Measurements from ENCODE around the gene CES2.
"Not testable (repeated sequence)": the region's sequence is repeated elsewhere in the genome, so short reads cannot be mapped to it uniquely, and the experiment has no call there.

Gene CES2

GRCh38 chr16:66952430-66953110 lies 17.3 kb downstream of the CES2 start:
- peaks cover 9% of the 10 kb centered on the region for H3K9me3 Mint-ChIP-seq
- H3K27me3 Mint-ChIP-seq (ENCODE audit: low read depth) = peaks cover 43% of the 10 kb centered on the region
- no peak overlapping the region for H3K4me3 Mint-ChIP-seq
- no peak for DNase-seq (ENCODE audit: low spot score)
- no peak overlapping the region for H3K27ac Mint-ChIP-seq
- H3K36me3 Mint-ChIP-seq (ENCODE audit: low read depth) = no peaks in the 10 kb centered on the region
- H3K4me1 Mint-ChIP-seq (ENCODE audit: low read depth) = peaks cover 17% of the 10 kb centered on the region

GRCh38 chr16:66953462-66954096 lies 18.3 kb downstream of the CES2 start:
- Mint-ChIP-seq H3K4me1 (ENCODE audit: low read depth) (peaks cover 17% of the 10 kb centered on the region), H3K36me3 (ENCODE audit: low read depth) (no peaks in the 10 kb centered on the region), H3K4me3 (no peak overlapping the region), H3K27ac (no peak overlapping the region), H3K27me3 (ENCODE audit: low read depth) (peaks cover 37% of the 10 kb centered on the region), H3K9me3 (peaks cover 9% of the 10 kb centered on the region)
- DNase-seq (ENCODE audit: low spot score) = no peak

GRCh38 chr16:66954097-66954659 lies 18.9 kb downstream of the CES2 start:
- no peaks in the 10 kb centered on the region for H3K36me3 Mint-ChIP-seq (ENCODE audit: low read depth)
- no peak overlapping the region for H3K4me3 Mint-ChIP-seq
- peaks cover 31% of the 10 kb centered on the region for H3K27me3 Mint-ChIP-seq (ENCODE audit: low read depth)
- H3K27ac Mint-ChIP-seq = no peak overlapping the region
- peak; percentile 67 for DNase-seq (ENCODE audit: low spot score)
- H3K4me1 Mint-ChIP-seq (ENCODE audit: low read depth) = peaks cover 20% of the 10 kb centered on the region
- peaks cover 9% of the 10 kb centered on the region for H3K9me3 Mint-ChIP-seq

- peaks cover 19% of the 10 kb centered on the region for H3K27me3 Mint-ChIP-seq (ENCODE audit: low read depth)
- DNase-seq (ENCODE audit: low spot score); H3K36me3 Mint-ChIP-seq (ENCODE audit: low read depth); H3K27ac Mint-ChIP-seq; H3K9me3 Mint-ChIP-seq; H3K4me3 Mint-ChIP-seq: not testable (repeated sequence)
- H3K4me1 Mint-ChIP-seq (ENCODE audit: low read depth) = peaks cover 17% of the 10 kb centered on the region
Observed at GRCh38 chr16:66955363-66956153, 20.2 kb downstream of the CES2 start.

- H3K4me1 Mint-ChIP-seq (ENCODE audit: low read depth) = peaks cover 19% of the 10 kb centered on the region
- peaks cover 15% of the 10 kb centered on the region for H3K27me3 Mint-ChIP-seq (ENCODE audit: low read depth)
- not testable (repeated sequence) for H3K9me3 Mint-ChIP-seq; DNase-seq (ENCODE audit: low spot score); H3K4me3 Mint-ChIP-seq; H3K36me3 Mint-ChIP-seq (ENCODE audit: low read depth); H3K27ac Mint-ChIP-seq
Observed at GRCh38 chr16:66956154-66956457, 20.8 kb downstream of the CES2 start.

GRCh38 chr16:66958857-66959703 lies 23.8 kb downstream of the CES2 start:
- Mint-ChIP-seq H3K4me3 (no peak overlapping the region), H3K27me3 (ENCODE audit: low read depth) (no peaks in the 10 kb centered on the region), H3K36me3 (ENCODE audit: low read depth) (no peaks in the 10 kb centered on the region), H3K27ac (peak overlapping the region; percentile 53), H3K9me3 (no peaks in the 10 kb centered on the region), H3K4me1 (ENCODE audit: low read depth) (peaks cover 25% of the 10 kb centered on the region)
- DNase-seq (ENCODE audit: low spot score) = no peak

GRCh38 chr16:66959704-66960161 lies 24.4 kb downstream of the CES2 start:
- Mint-ChIP-seq H3K4me1 (ENCODE audit: low read depth) (peaks cover 25% of the 10 kb centered on the region), H3K9me3 (no peaks in the 10 kb centered on the region), H3K27me3 (ENCODE audit: low read depth) (no peaks in the 10 kb centered on the region), H3K4me3 (no peak overlapping the region), H3K27ac (no peak overlapping the region), H3K36me3 (ENCODE audit: low read depth) (no peaks in the 10 kb centered on the region)
- no peak for DNase-seq (ENCODE audit: low spot score)

- Mint-ChIP-seq H3K4me3 (no peak overlapping the region), H3K4me1 (ENCODE audit: low read depth) (peaks cover 25% of the 10 kb centered on the region), H3K27me3 (ENCODE audit: low read depth) (no peaks in the 10 kb centered on the region), H3K9me3 (no peaks in the 10 kb centered on the region), H3K27ac (no peak overlapping the region), H3K36me3 (ENCODE audit: low read depth) (no peaks in the 10 kb centered on the region)
- DNase-seq (ENCODE audit: low spot score) = no peak
Observed at GRCh38 chr16:66960270-66960669, 25.0 kb downstream of the CES2 start.

GRCh38 chr16:66961065-66961744 lies 25.9 kb downstream of the CES2 start, which contains the start of gene CES3:
Gene CES3, plus strand, starts transcription at chr16:66961266. Its CDS starts 42 bp downstream, at chr16:66961308.
- Mint-ChIP-seq H3K9me3 (no peaks in the 10 kb centered on the region), H3K27me3 (ENCODE audit: low read depth) (no peaks in the 10 kb centered on the region), H3K27ac (peak within 1 kb of the TSS; percentile 76), H3K4me1 (ENCODE audit: low read depth) (peaks cover 25% of the 10 kb centered on the region), H3K36me3 (ENCODE audit: low read depth) (no peaks in the 10 kb centered on the region), H3K4me3 (peak within 1 kb of the TSS; percentile 82)
- DNase-seq (ENCODE audit: low spot score) = peak; percentile 70

- Mint-ChIP-seq H3K9me3 (no peaks in the 10 kb centered on the region), H3K36me3 (ENCODE audit: low read depth) (no peaks in the 10 kb centered on the region), H3K4me3 (peak overlapping the region; percentile 82), H3K27me3 (ENCODE audit: low read depth) (no peaks in the 10 kb centered on the region), H3K27ac (peak overlapping the region; percentile 76), H3K4me1 (ENCODE audit: low read depth) (peaks cover 25% of the 10 kb centered on the region)
- DNase-seq (ENCODE audit: low spot score) = no peak
Observed at GRCh38 chr16:66961914-66962313, 26.6 kb downstream of the CES2 start.

GRCh38 chr16:66964049-66964448 lies 28.7 kb downstream of the CES2 start:
- Mint-ChIP-seq H3K9me3 (no peaks in the 10 kb centered on the region), H3K4me1 (ENCODE audit: low read depth) (peaks cover 13% of the 10 kb centered on the region), H3K36me3 (ENCODE audit: low read depth) (no peaks in the 10 kb centered on the region), H3K27ac (no peak overlapping the region), H3K4me3 (no peak overlapping the region), H3K27me3 (ENCODE audit: low read depth) (no peaks in the 10 kb centered on the region)
- no peak for DNase-seq (ENCODE audit: low spot score)

GRCh38 chr16:66968847-66969246 lies 33.5 kb downstream of the CES2 start:
- no peak overlapping the region for H3K4me3 Mint-ChIP-seq

More at GRCh38 chr16:66968847-66969246, 33.5 kb downstream of the CES2 start:
- Mint-ChIP-seq H3K36me3 (ENCODE audit: low read depth) (no peaks in the 10 kb centered on the region), H3K4me1 (ENCODE audit: low read depth) (no peaks in the 10 kb centered on the region), H3K9me3 (no peaks in the 10 kb centered on the region), H3K27me3 (ENCODE audit: low read depth) (no peaks in the 10 kb centered on the region), H3K27ac (no peak overlapping the region)
- no peak for DNase-seq (ENCODE audit: low spot score)

Measured in T-helper 2 cell treated with Interferon-gamma antibody and Interleukin-4, amounts not matched to agents 5 μg/mL and 100 μg/mL, for 36 hours (primary cell).